Thyroid gland (tissue), 4 donors: ENCODE data around the gene WHRN. TPM values are rescaled to one million over a fixed set of nuclear protein-coding genes. Genes with fewer than 3 reads are reported as not detected.

Source experiments
- DNase-seq, 2 donors: peaks; one replicate each; pipeline ENCODE4 v3.0.0-alpha.2; 2019
- H3K27ac ChIP-seq, 3 donors: fragments of 200-600 bp; sonication (generic); 1 replicate in 2 of 3; 2 replicates in 1 of 3; pipeline ENCODE4 v1.5.1; 2016 to 2019; ENCODE audit warnings: mild to moderate bottlenecking in 1 of 3, moderate library complexity in 1 of 3
- H3K27me3 ChIP-seq: fragments of 200-600 bp; sonication (generic); one replicate; pipeline ENCODE4 v1.5.1; 2019
- H3K36me3 ChIP-seq, 2 donors: fragments of 200-600 bp; sonication (generic); one replicate each; pipeline ENCODE4 v1.5.1; 2016 to 2019
- H3K4me1 ChIP-seq, 2 donors: fragments of 200-600 bp; sonication (generic); one replicate each; pipeline ENCODE4 v1.5.1; 2017 to 2019
- H3K4me3 ChIP-seq, 3 donors: fragments of 200-600 bp; sonication (generic); replicated peaks in 1 of 3; 1 replicate in 2 of 3; 2 replicates in 1 of 3; pipeline ENCODE4 v1.5.1; 2016; ENCODE audit warnings: mild to moderate bottlenecking in 1 of 3
- H3K9me3 ChIP-seq: fragments of 200-600 bp; sonication (generic); one replicate; pipeline ENCODE4 v1.5.1; 2017
- CTCF ChIP-seq, 6 experiments: fragments of 200-600 bp in 3 of 6; fragments of 450-650 bp in 3 of 6; sonication (generic) in 3 of 6; IDR thresholded peaks; one replicate each; pipeline ENCODE4 v1.5.1; 2016 to 2019; ENCODE audit warnings: antibody characterized with exemption in 6 of 6, mild to moderate bottlenecking in 2 of 6, inconsistent platforms in 1 of 6, moderate library complexity in 1 of 6
- POLR2A ChIP-seq, 2 donors: fragments of 450-650 bp; IDR thresholded peaks; one replicate each; pipeline ENCODE4 v1.6.1; 2017; ENCODE audit warnings: antibody characterized with exemption in 2 of 2, mild to moderate bottlenecking in 2 of 2, moderate library complexity in 1 of 2
- WGBS, 2 donors: methylation state at CpG; one replicate each; pipeline ENCODE4 v1.1.5; 2017; 5-methylcytosine and 5-hydroxymethylcytosine counted together
- intact Hi-C: fragments of 100-400 bp; cut with DNase I; formaldehyde crosslinking; loops from one replicate; pipeline ENCODE4 v1.15.1; 2023
- total RNA-seq, 4 donors: library from RNA; depleted of rRNA; stranded (reverse); fragments of >200 nt; gene quantifications; one replicate each; pipeline ENCODE4 v1.2.3, GENCODE V29; 2016

Gene WHRN
- total RNA-seq, 4 donors from 2014 or later: 7.4 to 13.0 (median 10.9) TPM

GRCh38 chr9:114395334-114395617, 110.0 kb downstream of the WHRN start:
- peaks cover 21 to 39% of the 10 kb centered on the region in 2 donors for H3K4me1 ChIP-seq
- H3K4me3 ChIP-seq: no peak overlapping the region
- WGBS, 2 donors: 26 to 51% methylated on average over 5 of the region's 5 CpGs
- TF ChIP-seq POLR2A (IDR thresholded peaks at IDR 0.05) (no peak), CTCF (IDR thresholded peaks at IDR 0.05) (no peak)
- no peaks in the 10 kb centered on the region for H3K36me3 ChIP-seq
- H3K27me3 ChIP-seq: no peaks in the 10 kb centered on the region
- no peak for DNase-seq
- no peaks in the 10 kb centered on the region for H3K9me3 ChIP-seq
- intact Hi-C loops: no loop called here
- H3K27ac ChIP-seq: peak overlapping the region; percentile 60 to 66 (median 60)

GRCh38 chr9:114394523-114395333, 110.5 kb downstream of the WHRN start:
- DNase-seq: peak in 1 of 2 donors; percentile 33
- H3K27ac ChIP-seq: peak overlapping the region; percentile 60 to 66 (median 60)
- H3K4me1 ChIP-seq: peaks cover 21 to 39% of the 10 kb centered on the region in 2 donors
- intact Hi-C loops: no loop called here
- H3K36me3 ChIP-seq: no peaks in the 10 kb centered on the region
- no peak overlapping the region for H3K4me3 ChIP-seq
- no peaks in the 10 kb centered on the region for H3K27me3 ChIP-seq
- WGBS, 2 donors: 37 to 78% methylated on average over 7 of the region's 7 CpGs
- no peaks in the 10 kb centered on the region for H3K9me3 ChIP-seq
- TF ChIP-seq CTCF (IDR thresholded peaks at IDR 0.05) (no peak), POLR2A (IDR thresholded peaks at IDR 0.05) (no peak)

- H3K9me3 ChIP-seq: no peaks in the 10 kb centered on the region
- intact Hi-C loops: no loop called here
- peaks cover 28 to 51% of the 10 kb centered on the region in 2 donors for H3K4me1 ChIP-seq
- H3K4me3 ChIP-seq: no peak overlapping the region
- DNase-seq: no peak
- peak overlapping the region in 2 of 3 donors; percentile 12 to 34 for H3K27ac ChIP-seq
- TF ChIP-seq POLR2A (IDR thresholded peaks at IDR 0.05): no peak
- no peak for TF ChIP-seq CTCF (IDR thresholded peaks at IDR 0.05)
- WGBS, 2 donors: 18 to 19% methylated on average over 3 of the region's 3 CpGs
- no peaks in the 10 kb centered on the region for H3K36me3 ChIP-seq
- no peaks in the 10 kb centered on the region for H3K27me3 ChIP-seq
Measured at GRCh38 chr9:114392749-114393112, 112.5 kb downstream of the WHRN start.

- no peak for DNase-seq
- Histone ChIP-seq H3K36me3 (no peaks in the 10 kb centered on the region), H3K9me3 (no peaks in the 10 kb centered on the region), H3K4me3 (no peak overlapping the region), H3K27ac (no peak overlapping the region), H3K27me3 (no peaks in the 10 kb centered on the region), H3K4me1 (peaks cover 28 to 57% of the 10 kb centered on the region in 2 donors)
- TF ChIP-seq CTCF (IDR thresholded peaks at IDR 0.05) (no peak), POLR2A (IDR thresholded peaks at IDR 0.05) (no peak)
- intact Hi-C loops: no loop called here
- 86 to 94% methylated on average over 2 of the region's 2 CpGs for WGBS, 2 donors
Measured at GRCh38 chr9:114390952-114391351, 114.3 kb downstream of the WHRN start.

GRCh38 chr9:114389612-114390368, 115.5 kb downstream of the WHRN start:
- TF ChIP-seq CTCF (IDR thresholded peaks at IDR 0.05): no peak
- TF ChIP-seq POLR2A (IDR thresholded peaks at IDR 0.05): no peak
- intact Hi-C loops: no loop called here
- Histone ChIP-seq H3K4me3 (no peak overlapping the region), H3K36me3 (no peaks in the 10 kb centered on the region), H3K27ac (no peak overlapping the region), H3K4me1 (peaks cover 21 to 51% of the 10 kb centered on the region in 2 donors), H3K9me3 (no peaks in the 10 kb centered on the region), H3K27me3 (no peaks in the 10 kb centered on the region)
- 80 to 82% methylated on average over 6 to 7 of the region's 7 CpGs for WGBS, 2 donors
- DNase-seq: peak in 1 of 2 donors; percentile 22
